H1 (cell line): ENCODE measurements around the gene PRMT3. TPM values are rescaled to one million over a fixed set of nuclear protein-coding genes. Genes with fewer than 3 reads are reported as not detected.

Source experiments
- CTCF ChIA-PET: fragments of 300-600 bp; sonication (Branson Sonifier 250); formaldehyde crosslinking; loops from one replicate; lab custom pipeline; 2021; ENCODE audit not compliant: partially characterized antibody; lab: Charles Lee
- POLR2A ChIA-PET: fragments of 300-600 bp; sonication (Branson Sonifier 250); formaldehyde crosslinking; loops from one replicate; lab custom pipeline; 2021; ENCODE audit warnings: inconsistent platforms; ENCODE audit not compliant: partially characterized antibody; lab: Charles Lee
- DNase-seq, 2 experiments: peaks; one replicate each; pipeline versions ENCODE4 v3.0.0 to v3.0.0-alpha.2; 2010 to 2022; ENCODE audit warnings: low spot score in 2 of 2, low read depth in 1 of 2, mixed read lengths in 1 of 2
- FAIRE-seq: peaks from 2 replicates; lab custom pipeline; 2011; peaks lifted over from hg19 to GRCh38; lab: Jason Lieb, UNC
- H2AFZ ChIP-seq: 2 replicates; pipeline ENCODE4 v1.8.1; 2012; ENCODE audit warnings: low read length, inconsistent platforms
- H2AK5ac ChIP-seq: 2 replicates; pipeline ENCODE4 v1.6.1; 2013; ENCODE audit warnings: low read depth, low read length
- H2BK120ac ChIP-seq: replicated peaks from 2 replicates; pipeline ENCODE3; 2013; ENCODE audit warnings: low read depth, low read length, inconsistent platforms
- H2BK12ac ChIP-seq: 2 replicates; pipeline ENCODE4 v1.6.1; 2013; ENCODE audit warnings: low read depth, low read length
- H2BK15ac ChIP-seq: 2 replicates; pipeline ENCODE4 v1.6.1; 2013; ENCODE audit warnings: low read length
- H2BK20ac ChIP-seq: 2 replicates; pipeline ENCODE4 v1.6.1; 2013; ENCODE audit warnings: low read length
- H2BK5ac ChIP-seq: 2 replicates; pipeline ENCODE4 v1.6.1; 2013; ENCODE audit warnings: low read depth, low read length
- H3K14ac ChIP-seq: 2 replicates; pipeline ENCODE4 v1.6.1; 2013; ENCODE audit warnings: inconsistent platforms; ENCODE audit not compliant: insufficient read length
- H3K18ac ChIP-seq: 2 replicates; pipeline ENCODE4 v1.6.1; 2013; ENCODE audit warnings: low read length; ENCODE audit errors: extremely low read depth
- H3K23ac ChIP-seq: 2 replicates; pipeline ENCODE4 v1.6.1; 2013; ENCODE audit warnings: inconsistent platforms; ENCODE audit not compliant: insufficient read length
- H3K23me2 ChIP-seq: 2 replicates; pipeline ENCODE4 v1.6.1; 2013; ENCODE audit warnings: low read depth, low read length
- H3K27ac ChIP-seq: 2 replicates; pipeline ENCODE4 v1.6.1; 2011; ENCODE audit warnings: low read depth, low read length, inconsistent platforms
- H3K27me3 ChIP-seq, 4 experiments: replicated peaks in 1 of 4; 1 replicate in 1 of 4; 2 replicates in 3 of 4; pipeline versions ENCODE4 v1.6.1 to v1.8.1; 2011 to 2013; ENCODE audit warnings: low read length in 3 of 4, mild to moderate bottlenecking in 3 of 4, inconsistent platforms in 2 of 4, mixed read lengths in 2 of 4, moderate library complexity in 1 of 4; ENCODE audit not compliant: control insufficient read depth in 3 of 4, insufficient read depth in 3 of 4; ENCODE audit errors: extremely low read depth in 1 of 4
- H3K36me3 ChIP-seq, 4 experiments: 2 replicates each; pipeline versions ENCODE4 v1.6.1 to v1.8.1; 2011 to 2013; ENCODE audit warnings: mild to moderate bottlenecking in 4 of 4, low read length in 3 of 4, moderate library complexity in 2 of 4, control low read depth in 1 of 4, inconsistent platforms in 1 of 4; ENCODE audit not compliant: insufficient read depth in 4 of 4, control insufficient read depth in 2 of 4
- H3K4ac ChIP-seq: replicated peaks from 2 replicates; pipeline ENCODE3; 2013; ENCODE audit warnings: low read length, low read depth, mixed read lengths, inconsistent platforms; ENCODE audit not compliant: insufficient read length
- H3K4me1 ChIP-seq, 4 experiments: replicated peaks in 1 of 4; 1 replicate in 1 of 4; 2 replicates in 3 of 4; pipeline versions ENCODE4 v1.6.1 to v1.8.1; 2011 to 2013; ENCODE audit warnings: low read length in 3 of 4, inconsistent platforms in 2 of 4, mixed read lengths in 1 of 4; ENCODE audit not compliant: insufficient read depth in 4 of 4, control insufficient read depth in 3 of 4
- H3K4me2 ChIP-seq, 2 experiments: 2 replicates each; pipeline versions ENCODE4 v1.6.1 to v1.8.1; 2011 to 2013; ENCODE audit warnings: low read depth in 2 of 2, low read length in 2 of 2, control low read depth in 1 of 2, inconsistent platforms in 1 of 2, mild to moderate bottlenecking in 1 of 2; ENCODE audit not compliant: insufficient read depth in 1 of 2
- H3K4me3 ChIP-seq, 4 experiments: fragments of 200-600, 300-600 bp in 1 of 4; sonication (generic), shearing (Covaris generic), sonication (Bioruptor Twin) in 1 of 4; 2 replicates each; pipeline versions ENCODE4 v1.5.1 to v1.8.1; 2011 to 2016; ENCODE audit warnings: low read length in 4 of 4, low read depth in 3 of 4, control low read depth in 2 of 4, inconsistent platforms in 2 of 4, mild to moderate bottlenecking in 2 of 4, mixed read lengths in 1 of 4, moderate library complexity in 1 of 4; ENCODE audit not compliant: insufficient read depth in 2 of 4; ENCODE audit errors: extremely low read depth in 1 of 4
- H3K56ac ChIP-seq: replicated peaks from 2 replicates; pipeline ENCODE3; 2013; ENCODE audit warnings: low read depth, mild to moderate bottlenecking, mixed read lengths, low read length, inconsistent platforms; ENCODE audit not compliant: insufficient read length
- H3K79me1 ChIP-seq: 2 replicates; pipeline ENCODE4 v1.6.1; 2013; ENCODE audit warnings: low read depth, low read length, control low read depth
- H3K79me2 ChIP-seq, 2 experiments: 2 replicates each; pipeline versions ENCODE4 v1.6.1 to v1.8.1; 2012 to 2013; ENCODE audit warnings: low read length in 2 of 2, mild to moderate bottlenecking in 2 of 2, inconsistent platforms in 1 of 2; ENCODE audit not compliant: insufficient read depth in 2 of 2, control insufficient read depth in 1 of 2
- H3K9ac ChIP-seq, 4 experiments: replicated peaks in 1 of 4; 1 replicate in 1 of 4; 2 replicates in 3 of 4; pipeline versions ENCODE4 v1.6.1 to v1.8.1; 2011 to 2013; ENCODE audit warnings: low read depth in 3 of 4, low read length in 3 of 4, control low read depth in 2 of 4, mild to moderate bottlenecking in 2 of 4, moderate library complexity in 2 of 4, inconsistent platforms in 1 of 4; ENCODE audit errors: extremely low read depth in 1 of 4
- H3K9me3 ChIP-seq, 2 experiments: 2 replicates each; pipeline versions ENCODE4 v1.6.1 to v1.8.1; 2012 to 2013; ENCODE audit warnings: mild to moderate bottlenecking in 2 of 2, moderate library complexity in 2 of 2, control low read depth in 1 of 2, inconsistent platforms in 1 of 2, low read depth in 1 of 2, low read length in 1 of 2, mixed read lengths in 1 of 2; ENCODE audit not compliant: insufficient read depth in 2 of 2
- H4K20me1 ChIP-seq, 2 experiments: replicated peaks in 1 of 2; 2 replicates each; pipeline versions ENCODE3 to v1.8.1; 2011 to 2013; ENCODE audit warnings: inconsistent platforms in 2 of 2, low read length in 2 of 2, mild to moderate bottlenecking in 1 of 2; ENCODE audit not compliant: insufficient read depth in 2 of 2, control insufficient read depth in 1 of 2
- H4K5ac ChIP-seq: 2 replicates; pipeline ENCODE4 v1.6.1; 2013; ENCODE audit warnings: low read length, low read depth, mixed read lengths, inconsistent platforms; ENCODE audit not compliant: insufficient read length
- H4K8ac ChIP-seq: 2 replicates; pipeline ENCODE4 v1.8.0; 2013; ENCODE audit warnings: mild to moderate bottlenecking, moderate library complexity, low read length, inconsistent platforms; ENCODE audit not compliant: insufficient read depth; ENCODE audit errors: extremely low read depth
- H4K91ac ChIP-seq: replicated peaks from 2 replicates; pipeline ENCODE3; 2013; ENCODE audit warnings: low read length, mixed read lengths, inconsistent platforms; ENCODE audit not compliant: insufficient read length
- GABPA ChIP-seq: IDR thresholded peaks from 2 replicates; pipeline ENCODE4 v1.6.1; 2011; ENCODE audit warnings: mild to moderate bottlenecking, low read length, moderate library complexity, borderline replicate concordance; ENCODE audit not compliant: insufficient read depth
- HDAC2 ChIP-seq, 2 experiments: fragments of 300-600 bp in 1 of 2; sonication (generic) in 1 of 2; IDR thresholded peaks; 2 replicates each; pipeline ENCODE4 v1.6.1; 2011 to 2012; ENCODE audit warnings: low read depth in 2 of 2, low read length in 2 of 2, mild to moderate bottlenecking in 2 of 2, moderate library complexity in 2 of 2, borderline replicate concordance in 1 of 2, inconsistent platforms in 1 of 2
- JUND ChIP-seq: IDR thresholded peaks from 2 replicates; pipeline ENCODE4 v1.6.1; 2011; ENCODE audit warnings: mild to moderate bottlenecking, improper control_type of control experiment, low read length
- NANOG ChIP-seq: IDR thresholded peaks from 2 replicates; pipeline ENCODE4 v1.6.1; 2011; ENCODE audit warnings: low read length, low read depth, mild to moderate bottlenecking, inconsistent platforms; ENCODE audit not compliant: insufficient read depth, poor library complexity, severe bottlenecking
- POLR2A ChIP-seq, 2 experiments: IDR thresholded peaks; 1 replicate in 1 of 2; 2 replicates in 1 of 2; pipeline ENCODE4 v1.6.1; 2011; ENCODE audit warnings: low read depth in 2 of 2, low read length in 2 of 2, mild to moderate bottlenecking in 2 of 2; ENCODE audit errors: control extremely low read depth in 1 of 2
- TBP ChIP-seq: IDR thresholded peaks from 2 replicates; pipeline ENCODE4 v1.6.1; 2011; ENCODE audit warnings: low read depth, low read length, improper control_type of control experiment
- WGBS, 2 experiments: shearing (Covaris generic) in 1 of 2; methylation state at CpG; one replicate each; pipeline versions ENCODE4 v1.1.6 to v1.1.7; 2013 to 2015; ENCODE audit warnings: low lambda C conversion rate in 2 of 2, mixed read lengths in 2 of 2, inconsistent platforms in 1 of 2, low coverage in 1 of 2, missing lambda C conversion rate in 1 of 2; ENCODE audit not compliant: insufficient replicate concordance in 2 of 2, insufficient coverage in 1 of 2, insufficient read length in 1 of 2; ENCODE audit errors: extremely low coverage in 1 of 2, missing lambda C conversion rate in 1 of 2; 5-methylcytosine and 5-hydroxymethylcytosine counted together
- polyA plus RNA-seq, 7 experiments: library from polyadenylated mRNA; depleted of rRNA in 3 of 7; stranded (reverse) in 5 of 7; unstranded in 2 of 7; fragments of >200 nt in 5 of 7; fragments of 200-250 nt in 2 of 7; gene quantifications; 1 replicate in 5 of 7; 2 replicates in 1 of 7; 4 replicates in 1 of 7; pipeline versions ENCODE4 v1.2.1 to v1.2.3, GENCODE V29; 2011 to 2013; ENCODE audit warnings: missing spikeins in 2 of 7, mixed read lengths in 2 of 7
- total RNA-seq: library from RNA; stranded (reverse); fragmentation: NEBNext Ultra II Directional; extraction: Animal tissue kit (Norgen Biotek cat#: 25700); gene quantifications from 2 replicates; pipeline ENCODE4 v1.2.1, GENCODE V29; 2021

PRMT3 gene
- total and polyA plus RNA-seq, 2 of the 8 experiments (the other 6 are each of a cell fraction or from before 2014, with no cell fraction given) = 11.2 to 26.5 TPM

GRCh38 chr11:20555783-20556182 is 168.3 kb downstream of the PRMT3 start:
- Histone ChIP-seq H3K4me3 (no peak overlapping the region), H3K23me2 (no peaks in the 10 kb centered on the region), H3K36me3 (no peaks in the 10 kb centered on the region), H3K27me3 (no peaks in the 10 kb centered on the region), H3K4ac (no peak overlapping the region), H2BK12ac (no peak overlapping the region), H3K18ac (no peak overlapping the region), H3K9ac (no peak overlapping the region), H4K8ac (no peak overlapping the region), H3K4me1 (no peaks in the 10 kb centered on the region), H3K56ac (no peak overlapping the region), H2BK5ac (no peak overlapping the region), H3K79me2 (no peaks in the 10 kb centered on the region), H3K23ac (no peak overlapping the region), H2BK20ac (no peak overlapping the region), H4K20me1 (no peaks in the 10 kb centered on the region), H3K14ac (no peak overlapping the region), H3K4me2 (no peak overlapping the region), H2BK15ac (no peak overlapping the region), H3K79me1 (no peaks in the 10 kb centered on the region), H3K27ac (no peak overlapping the region), H4K91ac (no peak overlapping the region), H3K9me3 (peaks cover 8 to 11% of the 10 kb centered on the region in 2 experiments; a peak in 3 of 4 replicates), H2AFZ (no peak overlapping the region), H2AK5ac (no peak overlapping the region), H4K5ac (no peak overlapping the region), H2BK120ac (no peak overlapping the region)
- DNase-seq = no peak
- FAIRE-seq = no peak
- 88% methylated on average over 3 of the region's 3 CpGs; no CpG with 5 or more reads in 1 of the 2 experiments for WGBS, 2 experiments
- ChIA-PET POLR2A (no interaction called here), CTCF (interaction anchor here (0.6 kb wide), 1 partner anchor 284 kb away, joined by 4 read pairs; no protein-coding TSS in a partner anchor)
- TF ChIP-seq HDAC2 (IDR thresholded peaks at IDR 0.05; ENCODE audit: borderline replicate concordance in 1 of 2, low read depth in 2 of 2, low read length in 2 of 2) (no peak), GABPA (no peak), POLR2A (IDR thresholded peaks at IDR 0.05; ENCODE audit: control extremely low read depth in 1 of 2, low read depth in 2 of 2, low read length in 2 of 2) (no peak), NANOG (no peak), JUND (no peak), TBP (no peak)
